GM06990 (cell line): ENCODE data around the gene IL36RN.

Experiments used
- DNase-seq: peaks from one replicate; pipeline ENCODE4 v3.0.0-alpha.2; 2011; ENCODE audit not compliant: insufficient read length; ENCODE audit errors: extremely low read depth
- H3K27me3 ChIP-seq: replicated peaks from 2 replicates; pipeline ENCODE4 v1.6.0; 2011; ENCODE audit warnings: low read length; ENCODE audit not compliant: control insufficient read depth, insufficient read depth
- H3K36me3 ChIP-seq: 2 replicates; pipeline ENCODE4 v1.5.1; 2011; ENCODE audit warnings: low read length; ENCODE audit not compliant: control insufficient read depth, insufficient read depth
- H3K4me3 ChIP-seq: replicated peaks from 2 replicates; pipeline ENCODE4 v1.5.1; 2011; ENCODE audit warnings: low read depth, mild to moderate bottlenecking, control low read depth, low read length
- CTCF ChIP-seq: IDR thresholded peaks from 2 replicates; pipeline ENCODE4 v1.5.1; 2011; ENCODE audit warnings: low read length, control low read depth, mild to moderate bottlenecking, inconsistent platforms; ENCODE audit not compliant: insufficient read depth, poor library complexity, severe bottlenecking

The IL36RN gene

GRCh38 chr2:113050921-113051895 lies 7.8 kb upstream of the IL36RN start:
- H3K4me3 ChIP-seq: no peak overlapping the region

GRCh38 chr2:113052396-113052917 lies 6.5 kb upstream of the IL36RN start, which contains the start of gene IL36B:
Gene IL36B, minus strand, starts transcription at chr2:113052867.
- DNase-seq: no peak
- Histone ChIP-seq H3K4me3 (no peak within 1 kb of the TSS), H3K27me3 (no peaks in the 10 kb centered on the region), H3K36me3 (no peaks in the 10 kb centered on the region)
- TF ChIP-seq CTCF: no peak

More at GRCh38 chr2:113050921-113051895, 7.8 kb upstream of the IL36RN start:
- TF ChIP-seq CTCF: no peak
- H3K27me3 ChIP-seq: no peaks in the 10 kb centered on the region
- no peak for DNase-seq
- H3K36me3 ChIP-seq: no peaks in the 10 kb centered on the region

DNA sequence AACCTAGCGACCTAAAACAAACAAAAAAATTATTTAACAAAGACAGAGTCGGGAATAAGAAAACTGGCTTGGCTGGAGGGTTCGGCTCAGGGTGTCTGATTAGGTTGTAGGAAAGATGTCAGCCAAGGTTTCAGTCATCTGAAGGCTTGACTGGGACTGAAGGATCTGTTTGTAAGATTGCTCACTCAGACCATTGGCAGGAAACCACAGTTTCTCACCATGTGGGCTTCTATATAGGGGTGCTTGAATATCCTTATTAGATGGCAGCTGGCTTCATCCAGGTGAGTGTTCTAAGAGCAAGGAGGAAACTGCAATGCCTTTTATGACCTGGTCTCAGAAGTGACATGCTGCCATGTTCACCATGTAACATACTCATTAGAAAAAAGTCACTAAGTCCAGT lies 5.3 kb upstream of the IL36RN start:
- no peaks in the 10 kb centered on the region for H3K36me3 ChIP-seq
- no peak for TF ChIP-seq CTCF
- no peaks in the 10 kb centered on the region for H3K27me3 ChIP-seq
- DNase-seq: no peak
- H3K4me3 ChIP-seq: no peak overlapping the region

DNA sequence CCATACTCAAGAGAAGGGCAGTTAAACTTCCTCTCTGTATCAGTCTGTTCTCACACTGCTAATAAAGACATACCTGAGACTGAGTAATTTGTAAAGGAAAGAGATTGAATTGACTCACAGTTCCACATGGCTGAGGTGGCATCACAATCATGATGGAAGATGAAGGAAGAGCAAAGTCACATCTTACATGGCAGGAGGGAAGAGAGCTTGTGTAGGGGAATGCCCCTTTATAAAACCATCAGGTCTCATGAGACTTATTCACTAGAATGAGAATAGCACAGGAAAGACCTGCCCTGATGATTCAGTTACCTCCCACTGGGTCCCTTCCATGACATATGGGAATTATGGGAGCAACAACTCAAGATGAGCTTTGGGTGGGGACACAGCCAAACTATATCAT lies 4.9 kb upstream of the IL36RN start:
- no peak for DNase-seq
- H3K4me3 ChIP-seq: no peak overlapping the region
- no peaks in the 10 kb centered on the region for H3K36me3 ChIP-seq
- H3K27me3 ChIP-seq: no peaks in the 10 kb centered on the region
- no peak for TF ChIP-seq CTCF

DNA sequence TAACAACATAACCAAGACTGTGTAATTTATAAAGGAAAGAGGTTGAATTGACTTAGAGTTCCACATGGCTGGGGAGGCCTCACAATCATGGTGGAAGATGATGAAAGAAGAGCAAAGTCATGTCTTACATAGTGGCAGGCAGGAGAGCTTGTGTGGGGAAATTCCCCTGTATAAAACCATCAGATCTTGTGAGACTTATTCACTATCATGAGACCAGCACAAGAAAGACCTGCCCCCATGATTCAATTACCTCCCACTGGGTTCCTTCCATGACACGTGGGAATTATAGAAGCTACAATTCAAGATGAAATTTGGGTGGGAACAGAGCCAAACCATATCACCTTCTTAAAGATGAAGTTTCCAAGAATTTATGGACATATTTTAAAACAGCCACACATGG lies 2.5 kb upstream of the IL36RN start:
- no peaks in the 10 kb centered on the region for H3K27me3 ChIP-seq
- H3K4me3 ChIP-seq: no peak overlapping the region
- DNase-seq: no peak
- H3K36me3 ChIP-seq: no peaks in the 10 kb centered on the region
- TF ChIP-seq CTCF: no peak
